SK-N-SH (cell line): ENCODE results near the gene SEC16B.

ENCODE experiments used
- CHD2 ChIP-seq: fragments of 150-350 bp; IDR thresholded peaks from 2 replicates; pipeline ENCODE4 v1.6.1; 2018; ENCODE audit warnings: low read length; ENCODE audit not compliant: partially characterized antibody
- CTCF ChIP-seq: fragments of 200-600 bp; sonication (generic); IDR thresholded peaks from 2 replicates; pipeline ENCODE4 v1.6.1; 2017; ENCODE audit warnings: antibody characterized with exemption, mild to moderate bottlenecking, moderate library complexity
- EP300 ChIP-seq, 2 experiments: IDR thresholded peaks; 2 replicates each; pipeline versions ENCODE4 v1.4.0 to v1.6.1; 2012; ENCODE audit warnings: borderline replicate concordance in 1 of 2, low read depth in 1 of 2, low read length in 1 of 2
- EZH2phosphoT487 ChIP-seq: fragments of 200-600 bp; sonication (generic); IDR thresholded peaks from 2 replicates; pipeline ENCODE4 v1.6.1; 2017; ENCODE audit warnings: low read depth, mixed run types, mild to moderate bottlenecking, antibody characterized with exemption, moderate library complexity, borderline replicate concordance
- GABPA ChIP-seq: IDR thresholded peaks from 2 replicates; pipeline ENCODE4 v1.4.0; 2012; ENCODE audit warnings: low read depth, mild to moderate bottlenecking
- RCOR1 ChIP-seq: fragments of 150-350 bp; IDR thresholded peaks from 2 replicates; pipeline ENCODE4 v1.6.1; 2017; ENCODE audit warnings: antibody characterized with exemption, low read length
- TAF1 ChIP-seq: IDR thresholded peaks from 2 replicates; pipeline ENCODE4 v1.6.1; 2012; ENCODE audit warnings: low read depth, mild to moderate bottlenecking, low read length, moderate library complexity, borderline replicate concordance

GRCh38 chr1:178006043-178006442 lies 36.2 kb upstream of the SEC16B start:
- TF ChIP-seq TAF1 (no peak), GABPA (no peak), CHD2 (no peak), RCOR1 (no peak), CTCF (no peak), EZH2phosphoT487 (no peak), EP300 (IDR thresholded peaks at IDR 0.05; ENCODE audit: borderline replicate concordance in 1 of 2, low read depth in 1 of 2, low read length in 1 of 2) (no peak)
